GM10847 (cell line): Measurements from ENCODE around the gene IMPDH2.

Experiments
- POLR2A ChIP-seq: IDR thresholded peaks from 2 replicates; pipeline ENCODE4 v1.6.1; 2011; ENCODE audit not compliant: insufficient read length; ENCODE audit errors: extremely low read depth

The IMPDH2 gene

DNA sequence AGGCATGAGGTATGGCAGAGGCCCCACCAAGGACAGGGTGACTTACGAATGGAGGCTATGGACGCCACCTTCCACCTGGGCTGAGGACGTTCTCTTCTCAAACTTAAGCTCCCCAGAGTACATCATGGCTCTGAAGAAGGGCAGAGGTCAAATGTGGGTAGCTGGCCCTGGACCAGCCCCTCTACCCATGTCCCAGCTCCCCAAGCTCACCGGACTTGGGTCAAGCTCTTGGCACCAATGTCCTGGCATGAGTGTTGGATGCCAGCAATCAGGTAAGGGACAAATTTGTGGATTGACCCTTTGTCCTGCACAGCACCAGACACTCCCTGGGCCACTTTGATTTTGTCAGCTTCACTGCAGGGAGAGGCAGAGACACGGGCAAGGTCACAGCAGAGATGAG, 4.7 kb downstream of the IMPDH2 start:
- TF ChIP-seq POLR2A = peak; percentile 11

DNA sequence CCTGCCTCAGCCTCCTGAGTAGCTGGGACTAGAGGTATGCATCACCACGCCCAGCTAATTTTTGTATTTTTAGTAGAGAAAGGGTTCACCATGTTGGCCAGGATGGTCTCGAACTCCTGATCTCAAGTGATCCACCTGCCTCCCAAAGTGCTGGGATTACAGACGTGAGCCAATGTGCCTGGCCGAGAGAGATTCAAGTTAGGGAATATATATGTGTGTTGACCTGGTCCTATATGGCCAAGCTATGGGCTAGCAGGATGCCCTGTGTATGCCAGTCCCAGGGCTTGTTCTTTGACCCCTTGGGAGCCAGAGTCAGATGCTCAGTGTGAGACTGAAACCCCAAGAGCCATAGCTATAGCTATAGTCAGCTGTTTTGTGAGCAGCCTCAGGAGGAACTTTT, 5.4 kb downstream of the IMPDH2 start:
- TF ChIP-seq POLR2A = no peak

DNA sequence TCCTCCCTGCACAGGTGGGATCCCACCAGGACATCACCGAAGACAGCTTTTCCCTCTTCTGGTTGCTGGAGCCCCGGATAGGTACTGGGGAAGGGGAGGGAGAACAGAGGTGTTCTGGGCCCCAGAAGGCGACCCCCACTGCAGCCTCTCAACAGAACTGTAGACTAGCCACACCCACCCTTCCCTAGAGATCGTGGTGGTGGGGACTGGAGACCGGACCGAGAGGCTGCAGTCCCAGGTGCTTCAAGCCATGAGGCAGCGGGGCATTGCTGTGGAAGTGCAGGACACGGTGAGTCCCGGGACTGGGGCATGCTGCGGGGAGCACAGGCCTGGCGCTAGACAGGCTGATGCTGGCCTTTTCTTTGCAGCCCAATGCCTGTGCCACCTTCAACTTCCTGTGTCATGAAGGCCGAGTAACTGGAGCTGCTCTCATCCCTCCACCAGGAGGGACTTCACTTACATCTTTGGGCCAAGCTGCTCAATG, 6.5 kb downstream of the IMPDH2 start:
- TF ChIP-seq POLR2A = no peak

DNA sequence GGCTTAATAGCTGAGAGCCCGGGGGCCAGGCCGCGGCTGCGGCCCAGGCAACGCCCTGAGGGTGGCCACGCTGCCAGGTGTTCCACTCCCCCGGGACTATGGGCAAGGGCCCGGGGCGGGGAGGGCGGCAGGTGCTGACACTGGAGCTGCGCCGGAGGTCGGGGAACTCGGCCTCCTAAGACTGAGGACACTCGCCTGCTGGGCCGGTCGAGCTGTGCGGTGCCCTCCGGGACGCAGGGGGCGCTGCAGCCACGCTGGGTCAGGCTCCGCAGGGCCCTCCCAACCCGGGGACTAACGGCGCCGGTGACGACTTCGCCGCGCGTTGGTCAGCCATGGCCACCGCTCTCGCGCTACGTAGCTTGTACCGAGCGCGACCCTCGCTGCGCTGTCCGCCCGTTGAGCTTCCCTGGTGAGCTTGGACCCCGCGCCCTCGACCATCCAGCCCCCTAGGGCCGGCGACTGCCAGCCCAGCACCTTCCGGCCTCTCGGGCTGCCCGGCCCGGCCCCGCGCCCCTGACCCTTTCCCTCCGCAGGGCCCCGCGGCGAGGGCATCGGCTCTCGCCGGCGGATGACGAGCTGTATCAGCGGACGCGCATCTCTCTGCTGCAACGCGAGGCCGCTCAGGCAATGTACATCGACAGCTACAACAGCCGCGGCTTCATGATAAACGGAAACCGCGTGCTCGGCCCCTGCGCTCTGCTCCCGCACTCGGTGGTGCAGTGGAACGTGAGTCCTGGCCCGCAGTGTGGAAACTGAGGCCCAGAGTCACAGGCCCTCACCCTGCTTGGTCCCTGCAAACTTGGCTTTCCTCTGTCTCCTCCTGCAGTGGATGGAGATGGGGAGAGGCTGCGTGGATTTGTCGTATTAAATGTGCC, 7.1 kb downstream of the IMPDH2 start, which contains the start of gene NDUFAF3:
NDUFAF3 (plus strand) TSS at position 309 of the 875 bp plus-strand sequence; CDS start at position 333, 24 bp downstream.
- peak; percentile 91 for TF ChIP-seq POLR2A

DNA sequence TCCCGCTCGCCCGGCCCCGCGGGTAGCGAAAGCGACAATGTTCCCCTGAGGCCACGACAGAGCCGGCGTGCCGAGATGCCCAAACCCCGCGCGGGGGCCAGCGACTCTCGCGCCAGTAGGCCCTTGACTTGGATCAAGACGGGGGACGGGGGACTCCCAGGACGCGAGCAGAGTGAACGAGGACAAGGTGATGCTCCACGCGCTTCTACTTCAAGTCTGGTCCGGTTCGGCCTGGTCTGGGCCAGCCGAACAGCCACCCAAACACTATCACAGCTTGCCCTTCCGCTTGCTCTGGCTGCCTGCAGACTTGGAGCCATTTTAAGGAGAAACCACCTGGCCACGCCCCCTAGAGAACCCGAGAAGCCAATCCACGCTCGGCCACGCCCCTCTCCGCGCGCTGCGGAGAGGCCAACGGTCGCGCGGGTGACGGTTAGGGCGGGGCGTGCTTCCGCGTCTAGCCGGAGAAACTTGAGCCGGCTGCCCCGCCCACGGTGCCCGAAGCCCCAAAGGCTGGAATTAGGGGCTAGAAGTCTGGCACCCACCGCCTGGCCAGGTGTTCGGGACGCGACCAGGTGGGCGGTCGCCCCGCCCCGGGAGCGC, 7.9 kb downstream of the IMPDH2 start:
- peak; percentile 100 for TF ChIP-seq POLR2A

DNA sequence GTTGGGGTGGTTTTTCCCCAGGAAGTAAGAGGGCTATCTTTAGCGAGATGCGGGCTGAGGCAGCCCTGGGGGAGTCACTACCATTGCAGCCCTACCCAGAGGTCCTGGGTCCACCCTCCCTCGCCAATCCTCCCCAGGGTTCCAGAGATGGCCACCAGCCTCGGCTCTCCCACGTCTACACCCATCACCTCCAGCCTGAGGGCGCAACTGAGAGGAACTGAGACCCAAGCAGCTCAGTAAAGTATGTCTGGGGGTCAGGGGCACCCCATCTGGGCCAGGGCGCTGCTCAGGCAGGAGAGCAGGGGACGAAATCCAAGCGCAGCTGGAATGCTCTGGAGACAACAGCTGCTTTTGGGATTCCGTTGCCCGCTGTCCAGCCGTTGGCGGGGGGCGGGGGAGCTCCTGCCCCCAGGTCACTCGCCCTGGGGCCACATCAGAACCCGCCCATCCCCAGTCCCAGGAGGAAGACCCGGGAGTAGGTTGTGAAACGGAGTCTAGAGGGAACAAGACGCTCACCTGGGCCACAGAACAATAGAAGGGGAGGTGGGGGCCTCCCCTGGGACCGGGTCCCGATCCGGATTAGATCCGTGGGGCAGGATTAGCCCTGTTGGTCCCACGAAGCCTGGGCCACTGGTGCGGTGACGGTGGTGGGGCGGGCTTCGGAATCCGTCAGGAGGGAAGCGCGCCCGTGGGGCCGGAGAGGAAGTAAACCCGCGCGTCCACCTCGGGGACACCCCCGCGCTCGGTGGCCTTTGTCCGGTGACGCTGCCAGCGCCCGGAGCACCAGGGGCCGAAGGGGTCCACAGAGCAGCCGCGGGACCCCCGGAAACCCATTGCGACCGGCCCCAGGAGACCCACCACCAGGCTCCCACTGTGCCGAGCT, 8.6 kb downstream of the IMPDH2 start:
- peak; percentile 28 for TF ChIP-seq POLR2A

DNA sequence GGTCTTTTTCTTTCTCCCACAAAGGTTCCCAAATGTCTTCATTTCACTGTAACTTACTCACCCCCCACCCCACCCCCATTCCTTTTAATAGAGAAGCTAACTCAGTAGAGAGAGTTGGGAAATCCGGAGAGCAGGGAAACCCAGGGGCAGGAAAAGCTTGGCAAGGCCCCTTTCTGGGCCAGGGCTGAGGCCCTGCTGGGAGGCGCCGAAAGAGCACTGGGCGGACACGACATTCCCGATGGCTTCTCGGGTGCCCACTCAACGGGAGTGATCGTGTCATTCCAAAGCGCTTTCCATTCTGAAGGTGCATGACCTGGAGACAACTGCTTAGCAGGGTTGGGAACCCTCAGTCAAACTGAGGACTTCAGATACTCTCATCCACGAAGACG, 9.3 kb downstream of the IMPDH2 start:
- TF ChIP-seq POLR2A = no peak

DNA sequence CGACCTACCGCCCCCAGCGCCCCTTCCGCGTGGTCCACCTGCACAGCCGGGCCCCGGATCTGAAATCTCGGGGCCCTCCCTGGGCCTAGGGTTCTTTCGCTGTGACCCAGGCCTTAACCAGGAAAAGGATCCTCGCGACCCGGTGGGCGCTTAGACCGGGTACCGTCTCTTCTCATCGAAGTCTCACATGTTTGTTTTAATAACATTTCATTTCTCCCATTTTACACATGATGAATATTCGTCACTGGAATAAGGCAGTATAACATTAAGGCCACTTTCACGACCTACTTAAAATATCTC, 10.5 kb downstream of the IMPDH2 start:
- no peak for TF ChIP-seq POLR2A

DNA sequence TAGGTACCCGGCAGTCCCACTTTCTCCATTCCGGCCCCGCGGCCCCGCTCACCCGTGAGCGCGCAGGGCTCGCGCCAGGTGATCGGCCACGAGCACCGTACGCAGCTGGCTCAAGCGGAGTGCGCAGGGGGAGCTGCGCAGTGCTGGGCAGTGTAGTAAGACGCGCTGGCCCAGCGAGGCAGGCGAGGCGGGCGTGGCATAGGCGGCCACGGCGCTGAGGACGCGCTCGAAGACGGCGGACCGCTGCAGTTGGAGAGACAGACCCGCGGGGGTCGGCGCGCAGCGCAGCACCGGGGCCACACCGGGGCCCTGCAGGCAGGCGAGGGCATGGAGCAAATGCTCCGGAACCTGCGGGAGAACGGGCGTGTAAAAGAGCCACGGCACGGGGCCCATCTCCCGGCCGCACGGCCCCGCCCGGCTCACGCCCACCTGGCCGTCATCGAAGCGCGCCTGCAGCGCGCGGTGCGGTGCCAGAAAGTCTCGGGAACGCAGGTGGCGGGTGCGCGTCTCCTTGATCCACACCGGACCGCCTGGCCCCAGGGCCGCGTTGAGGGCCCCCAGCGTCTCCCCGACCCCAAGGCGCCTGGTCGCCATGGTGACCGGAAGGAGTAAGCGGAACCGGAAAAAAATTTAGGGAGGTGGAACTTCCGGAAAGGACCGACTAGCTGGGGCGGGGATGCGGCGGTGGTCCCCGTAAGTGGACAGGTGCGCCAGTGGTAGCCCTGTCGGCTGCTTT, 11.1 kb downstream of the IMPDH2 start, which contains the start of gene DALRD3:
DALRD3 (minus strand) TSS at position 610 of the 736 bp plus-strand sequence; CDS start at position 594, 16 bp downstream.
- TF ChIP-seq POLR2A = no peak

DNA sequence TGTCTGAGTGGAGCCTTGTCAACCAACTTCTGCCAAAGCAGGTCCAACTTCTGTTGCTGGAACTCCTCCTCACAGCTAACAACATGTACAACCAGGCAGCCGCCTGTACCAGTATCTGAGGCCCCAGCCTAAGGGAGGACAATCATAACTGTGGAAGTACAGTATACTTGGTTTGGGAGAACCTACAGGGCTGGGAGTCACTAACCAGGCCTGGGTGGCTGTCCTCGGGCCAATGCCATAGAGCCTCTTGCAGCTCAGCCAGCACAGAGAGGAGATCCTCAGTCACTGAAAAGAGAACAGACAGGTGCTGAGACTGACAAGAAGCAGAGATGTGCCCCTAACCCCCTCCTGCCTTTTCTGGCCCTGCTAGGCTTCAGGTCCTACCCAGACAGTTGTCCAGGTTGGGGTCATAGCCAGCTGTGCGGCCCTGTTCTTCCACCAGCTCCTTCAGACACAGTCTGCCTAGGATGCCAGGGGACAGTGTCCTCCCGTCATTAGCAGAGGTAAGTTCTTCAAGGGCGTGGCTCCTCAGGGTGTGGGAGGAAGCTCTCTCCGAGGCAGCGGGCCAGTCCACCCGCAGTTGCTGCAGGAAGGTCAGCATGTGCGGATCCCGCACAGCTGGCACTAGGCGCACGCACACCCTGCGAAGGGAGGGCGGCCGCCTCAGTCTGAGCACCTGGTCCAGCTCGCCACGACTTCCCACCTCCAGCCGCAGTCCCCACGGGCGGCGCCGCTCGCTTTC, 11.8 kb downstream of the IMPDH2 start:
- TF ChIP-seq POLR2A = no peak

DNA sequence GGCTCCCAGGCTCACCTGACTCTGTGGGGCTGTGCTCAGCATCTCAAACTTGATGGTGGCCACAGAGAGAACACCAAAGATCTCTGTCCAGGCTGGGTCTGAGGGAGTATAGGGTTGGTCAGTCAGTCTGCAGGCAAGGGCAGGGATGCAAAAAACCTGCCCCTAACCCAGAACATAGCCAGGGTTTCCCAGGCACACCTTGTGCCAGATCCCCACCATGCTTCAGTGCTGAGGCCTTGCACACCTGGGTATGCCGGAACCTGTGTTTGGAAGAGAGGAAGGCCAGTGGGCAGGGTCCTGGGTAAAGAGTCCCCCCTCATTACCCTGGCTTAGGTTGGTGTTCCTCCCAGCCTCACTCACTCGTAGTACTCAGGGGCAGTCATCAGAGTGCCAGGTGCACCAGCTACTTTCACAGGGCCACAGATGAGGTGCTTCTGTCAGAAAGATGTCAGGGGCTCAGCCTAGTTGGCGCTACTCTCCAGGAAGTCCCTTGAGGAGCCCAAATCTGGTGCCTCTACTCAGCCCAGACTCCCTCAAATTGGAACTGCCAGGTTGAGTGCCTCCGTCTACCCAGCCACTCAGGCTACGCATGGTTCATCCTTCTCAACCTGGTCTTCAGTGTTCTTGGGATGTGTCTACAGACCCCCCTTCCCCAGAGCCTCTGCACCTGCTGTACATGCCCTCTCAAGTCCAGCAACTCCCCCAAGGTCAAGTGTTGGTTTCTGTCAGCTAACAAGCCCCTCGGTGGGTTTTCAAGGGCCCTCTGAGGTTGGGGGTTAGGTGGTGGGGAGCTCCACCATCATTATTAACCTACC, 12.6 kb downstream of the IMPDH2 start:
- TF ChIP-seq POLR2A = no peak

DNA sequence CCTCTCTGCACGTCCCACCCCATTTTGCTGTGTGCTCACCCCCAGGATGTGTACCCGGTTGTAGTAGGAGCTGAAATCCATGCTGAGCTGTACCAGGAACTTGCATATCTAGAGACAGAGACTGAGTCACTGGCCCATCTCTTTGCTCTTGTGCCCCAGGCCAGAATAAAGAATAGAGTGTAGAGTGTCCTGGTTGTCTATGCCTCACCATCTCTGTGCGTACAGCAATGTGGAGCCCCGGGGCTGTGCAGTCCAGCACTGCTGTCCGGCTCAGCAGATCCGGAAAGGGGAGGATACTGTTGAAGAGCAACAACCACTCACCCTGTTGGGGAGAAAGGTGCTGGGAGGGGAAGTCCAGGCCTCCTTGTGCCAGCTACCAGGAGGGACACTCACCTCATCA, 13.4 kb downstream of the IMPDH2 start:
- no peak for TF ChIP-seq POLR2A

DNA sequence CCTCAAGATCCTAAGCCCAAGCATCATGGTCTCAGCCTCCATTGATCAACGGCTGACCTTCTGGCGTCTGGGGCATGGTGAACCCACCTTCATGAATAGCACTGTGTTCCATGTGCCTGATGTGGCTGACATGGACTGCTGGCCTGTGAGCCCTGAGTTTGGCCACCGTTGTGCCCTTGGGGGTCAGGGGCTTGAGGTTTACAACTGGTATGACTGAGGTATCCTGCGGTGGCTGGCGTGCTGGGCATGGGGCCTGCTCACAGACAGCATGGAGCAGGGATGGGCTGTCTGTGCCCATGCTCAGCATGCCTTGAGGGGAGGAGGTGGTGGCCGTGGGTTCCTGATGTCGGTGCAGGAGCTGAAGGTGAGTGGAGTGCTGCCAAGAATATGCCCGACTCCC, 14.1 kb downstream of the IMPDH2 start:
- no peak for TF ChIP-seq POLR2A
